HFFc6 (cell line): ENCODE measurements around the gene TMEM31. TPM values are rescaled to one million over a fixed set of nuclear protein-coding genes. Genes with fewer than 3 reads are reported as not detected.

Experiments
- DNase-seq: peaks from one replicate; pipeline ENCODE4 v3.0.0-alpha.2; 2018
- H3K27ac Mint-ChIP-seq: 2 replicates; pipeline ENCODE4 v1.8.0; 2020; ENCODE audit warnings: mild to moderate bottlenecking, mixed read lengths
- H3K27me3 Mint-ChIP-seq: 2 replicates; pipeline ENCODE4 v1.8.0; 2021; ENCODE audit warnings: mild to moderate bottlenecking, moderate library complexity, mixed read lengths; ENCODE audit not compliant: insufficient read depth
- H3K36me3 Mint-ChIP-seq: 2 replicates; pipeline ENCODE4 v1.8.0; 2021; ENCODE audit warnings: low read depth, mixed read lengths
- H3K4me1 Mint-ChIP-seq: 2 replicates; pipeline ENCODE4 v1.8.0; 2020; ENCODE audit warnings: low read depth, mixed read lengths
- H3K4me3 Mint-ChIP-seq: 2 replicates; pipeline ENCODE4 v1.8.0; 2020; ENCODE audit warnings: mild to moderate bottlenecking, moderate library complexity, mixed read lengths
- H3K9me3 Mint-ChIP-seq: 2 replicates; pipeline ENCODE4 v1.8.0; 2020; ENCODE audit warnings: mild to moderate bottlenecking, mixed read lengths
- total RNA-seq, 6 experiments: library from RNA; stranded (reverse); fragmentation: NEBNext Ultra II Directional; extraction: Animal tissue kit (Norgen Biotek cat#: 25700); gene quantifications; 2 replicates in 1 of 6; 3 replicates in 5 of 6; pipeline ENCODE4 v1.2.3, GENCODE V29; 2021
- TF ChIP-seq, protein P1 (sequence below): fragments of 200-600 bp; sonication (generic); IDR thresholded peaks from 2 replicates; pipeline ENCODE4 v1.5.0; 2021; ENCODE audit warnings: antibody characterized with exemption, mild to moderate bottlenecking

Gene TMEM31
- total RNA-seq, 6 experiments from 2014 or later: not detected

DNA sequence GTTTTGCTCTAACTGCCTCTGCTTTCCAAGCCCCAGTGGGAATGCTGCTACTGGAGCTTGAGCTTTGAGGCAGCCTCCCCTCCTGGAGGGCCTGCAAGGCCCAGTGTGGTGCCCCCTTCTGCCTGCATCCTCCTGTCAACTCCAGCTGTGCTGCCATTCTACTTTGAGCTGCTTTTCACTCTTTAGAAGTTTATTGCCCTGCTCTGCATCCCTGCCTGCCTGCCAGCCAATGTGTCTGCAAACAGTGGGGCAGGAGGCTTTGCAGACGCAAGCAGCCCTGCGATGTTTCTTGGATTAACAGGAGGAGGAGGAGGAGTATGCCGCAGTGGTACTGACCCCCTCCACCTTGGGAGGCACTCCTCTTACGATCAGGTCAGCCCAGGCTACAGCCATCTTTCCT is 16.4 kb downstream of the TMEM31 start:
- Mint-ChIP-seq H3K27ac (no peak overlapping the region), H3K27me3 (peaks cover 2% of the 10 kb centered on the region)
- TF ChIP-seq, protein P1, sequence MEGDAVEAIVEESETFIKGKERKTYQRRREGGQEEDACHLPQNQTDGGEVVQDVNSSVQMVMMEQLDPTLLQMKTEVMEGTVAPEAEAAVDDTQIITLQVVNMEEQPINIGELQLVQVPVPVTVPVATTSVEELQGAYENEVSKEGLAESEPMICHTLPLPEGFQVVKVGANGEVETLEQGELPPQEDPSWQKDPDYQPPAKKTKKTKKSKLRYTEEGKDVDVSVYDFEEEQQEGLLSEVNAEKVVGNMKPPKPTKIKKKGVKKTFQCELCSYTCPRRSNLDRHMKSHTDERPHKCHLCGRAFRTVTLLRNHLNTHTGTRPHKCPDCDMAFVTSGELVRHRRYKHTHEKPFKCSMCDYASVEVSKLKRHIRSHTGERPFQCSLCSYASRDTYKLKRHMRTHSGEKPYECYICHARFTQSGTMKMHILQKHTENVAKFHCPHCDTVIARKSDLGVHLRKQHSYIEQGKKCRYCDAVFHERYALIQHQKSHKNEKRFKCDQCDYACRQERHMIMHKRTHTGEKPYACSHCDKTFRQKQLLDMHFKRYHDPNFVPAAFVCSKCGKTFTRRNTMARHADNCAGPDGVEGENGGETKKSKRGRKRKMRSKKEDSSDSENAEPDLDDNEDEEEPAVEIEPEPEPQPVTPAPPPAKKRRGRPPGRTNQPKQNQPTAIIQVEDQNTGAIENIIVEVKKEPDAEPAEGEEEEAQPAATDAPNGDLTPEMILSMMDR: no peak

DNA sequence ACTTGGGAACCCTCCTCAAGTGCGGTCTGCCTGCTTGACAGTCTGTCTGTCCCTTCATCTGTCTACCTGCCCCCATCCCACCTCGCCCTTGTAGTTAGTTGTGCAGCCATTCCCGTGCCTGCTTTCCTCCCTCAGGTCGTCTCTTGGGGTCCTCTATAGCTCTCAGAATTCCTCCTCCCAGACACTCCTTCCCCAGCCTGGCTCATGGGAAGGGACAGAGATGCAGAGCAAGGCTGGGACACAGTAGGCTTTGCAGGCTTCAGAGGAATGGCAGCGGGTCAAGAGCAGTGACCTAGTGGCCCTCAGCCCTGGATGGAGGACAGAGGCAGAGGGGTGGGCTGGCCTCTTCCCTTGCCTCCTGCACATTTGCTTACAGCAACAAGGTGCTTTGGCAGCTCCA is 18.3 kb downstream of the TMEM31 start:
- DNase-seq: no peak
- Mint-ChIP-seq H3K36me3 (no peaks in the 10 kb centered on the region; the same call in 1 of the 2 replicates), H3K4me1 (peaks cover 50% of the 10 kb centered on the region), H3K4me3 (no peak overlapping the region), H3K27me3 (no peaks in the 10 kb centered on the region; the same call in 1 of the 2 replicates), H3K9me3 (no peaks in the 10 kb centered on the region), H3K27ac (no peak overlapping the region)
- TF ChIP-seq, protein P1: no peak

More for the DNA sequence above, 16.4 kb downstream of the TMEM31 start:
- Mint-ChIP-seq H3K4me3 (no peak overlapping the region), H3K36me3 (no peaks in the 10 kb centered on the region), H3K4me1 (peaks cover 39% of the 10 kb centered on the region), H3K9me3 (no peaks in the 10 kb centered on the region)
- no peak for DNase-seq

DNA sequence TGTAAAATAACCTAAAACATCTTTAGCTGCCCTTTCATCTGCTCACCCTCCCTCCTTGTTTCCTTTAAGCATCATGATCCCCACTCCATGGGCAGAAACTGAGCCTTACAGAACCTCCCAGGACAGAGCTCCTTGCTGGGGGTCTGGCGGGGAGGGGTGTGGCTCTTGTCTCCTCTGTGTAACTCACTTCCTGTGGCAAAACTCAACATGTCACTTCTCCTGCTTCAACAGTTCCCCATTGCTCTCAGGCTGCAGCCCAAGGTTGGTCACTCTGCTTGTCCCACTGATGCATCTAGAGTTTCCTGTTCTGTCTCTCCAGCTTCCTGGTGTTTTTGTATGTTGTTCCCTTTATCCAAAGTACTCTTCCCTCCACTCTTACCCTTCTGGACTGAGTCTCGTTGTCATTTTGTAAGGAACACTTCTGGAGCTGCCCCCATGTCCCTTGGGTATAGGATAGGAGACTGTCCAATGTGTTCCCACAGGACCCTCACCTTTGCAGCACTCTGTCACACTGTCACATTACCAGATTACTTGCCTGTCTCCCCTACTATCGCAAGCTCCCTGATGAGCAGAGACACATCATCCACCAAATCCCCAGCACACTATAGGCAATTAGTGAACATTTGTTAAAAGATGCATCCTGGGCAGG is 19.6 kb downstream of the TMEM31 start:
- Mint-ChIP-seq H3K36me3 (no peaks in the 10 kb centered on the region; the same call in 1 of the 2 replicates), H3K27ac (peak overlapping the region; percentile 98), H3K4me3 (peak overlapping the region; percentile 63), H3K9me3 (no peaks in the 10 kb centered on the region), H3K4me1 (peaks cover 58% of the 10 kb centered on the region), H3K27me3 (no peaks in the 10 kb centered on the region; the same call in 1 of the 2 replicates)
- TF ChIP-seq, protein P1: no peak
- no peak for DNase-seq

DNA sequence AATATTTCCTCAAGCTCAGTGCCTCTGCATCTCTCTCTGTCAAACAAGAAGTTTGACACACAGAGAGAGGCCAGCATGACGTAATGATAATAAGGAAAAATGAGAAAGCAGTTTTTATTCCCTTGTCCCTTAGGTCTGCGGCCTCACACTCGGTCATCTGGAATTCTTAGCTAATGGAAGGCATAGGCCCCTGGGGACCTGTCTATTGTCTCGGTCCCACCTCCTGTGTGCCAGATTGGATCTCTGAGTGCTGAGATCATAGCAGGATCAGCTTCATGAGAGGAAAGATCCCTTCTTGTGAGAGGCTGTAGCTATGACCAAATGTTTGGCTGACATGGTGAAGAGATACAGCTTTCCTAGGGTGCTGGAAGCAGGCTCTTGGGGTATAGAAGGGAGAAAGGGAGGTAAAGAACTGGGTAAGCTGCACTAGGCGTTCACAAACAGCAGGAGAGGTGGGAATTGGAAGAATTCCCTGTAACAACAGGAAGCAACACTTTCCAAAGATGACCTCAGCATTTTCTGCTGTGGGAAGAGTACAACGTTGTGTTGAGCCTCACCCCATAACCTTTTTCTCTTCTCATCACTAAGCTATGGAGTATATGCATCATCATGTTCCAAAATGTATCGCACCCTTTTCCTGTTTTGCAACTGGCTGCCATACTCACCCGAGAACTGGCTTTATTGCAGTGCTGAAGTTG is 20.2 kb downstream of the TMEM31 start:
- H3K4me1 Mint-ChIP-seq: peaks cover 58% of the 10 kb centered on the region
- peak overlapping the region; percentile 63 for H3K4me3 Mint-ChIP-seq
- no peaks in the 10 kb centered on the region for H3K9me3 Mint-ChIP-seq
- TF ChIP-seq, protein P1: no peak
- H3K27me3 Mint-ChIP-seq: no peaks in the 10 kb centered on the region; the same call in 1 of the 2 replicates
- peak overlapping the region; percentile 98 for H3K27ac Mint-ChIP-seq
- DNase-seq: peak; percentile 67
- H3K36me3 Mint-ChIP-seq: no peaks in the 10 kb centered on the region; the same call in 1 of the 2 replicates

DNA sequence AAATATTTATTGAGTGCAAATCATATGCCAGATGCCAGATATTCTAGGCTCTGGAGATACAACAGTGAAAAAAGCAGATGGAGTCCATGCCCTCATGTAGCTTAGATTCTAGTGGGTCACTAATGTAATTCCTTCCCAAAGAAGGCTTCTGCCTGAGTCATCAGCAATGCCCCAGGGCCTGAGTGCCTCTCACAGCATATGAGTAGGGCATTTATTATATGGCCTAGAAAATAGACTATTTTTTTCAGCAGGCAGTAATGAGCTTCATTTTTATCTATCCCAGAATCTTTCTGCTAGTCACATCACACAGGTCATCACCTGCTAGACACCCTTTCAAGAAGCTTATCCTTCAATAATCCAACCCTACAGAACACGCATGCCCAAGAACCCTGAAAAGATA is 22.3 kb downstream of the TMEM31 start:
- Mint-ChIP-seq H3K4me3 (no peak overlapping the region), H3K4me1 (peaks cover 58% of the 10 kb centered on the region), H3K9me3 (no peaks in the 10 kb centered on the region), H3K36me3 (no peaks in the 10 kb centered on the region; the same call in 1 of the 2 replicates), H3K27me3 (no peaks in the 10 kb centered on the region; the same call in 1 of the 2 replicates), H3K27ac (no peak overlapping the region; the same call in 1 of the 2 replicates)
- peak; percentile 33 for DNase-seq
- TF ChIP-seq, protein P1: no peak
